HCEC 1CT (cell line): Measurements from ENCODE around the gene ADRM1.

ENCODE experiments used
- DNase-seq: peaks from one replicate; pipeline ENCODE4 v3.0.0-alpha.2; 2017

The ADRM1 gene

GRCh38 chr20:62281161-62281933 is 21.4 kb upstream of the ADRM1 start:
- no peak for DNase-seq

DNA sequence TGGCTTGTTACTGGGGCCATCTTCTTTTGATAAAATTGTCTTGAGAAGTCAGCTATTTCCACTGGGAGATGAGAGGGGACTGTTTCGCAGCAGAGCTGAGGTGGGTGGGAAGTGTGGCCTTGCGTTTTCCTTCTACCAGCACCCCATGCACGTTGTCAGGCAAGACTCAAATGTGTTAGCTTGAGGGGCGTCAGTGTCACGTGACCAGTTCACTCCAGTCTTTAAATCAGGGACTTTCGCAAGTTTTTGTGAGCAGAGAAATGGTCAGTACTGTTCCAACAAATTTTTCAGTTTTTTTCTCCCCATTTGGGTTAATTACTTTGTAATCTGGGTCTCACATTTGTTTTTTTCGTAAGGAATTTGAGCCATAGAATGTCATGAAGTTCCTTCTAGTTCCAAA is 20.7 kb upstream of the ADRM1 start:
- DNase-seq = no peak

- no peak for DNase-seq
Measured at GRCh38 chr20:62282877-62283503, 19.8 kb upstream of the ADRM1 start.

- DNase-seq = no peak
Measured at GRCh38 chr20:62284448-62284847, 18.3 kb upstream of the ADRM1 start.

- no peak for DNase-seq
Measured at GRCh38 chr20:62285151-62285550, 17.6 kb upstream of the ADRM1 start.

DNA sequence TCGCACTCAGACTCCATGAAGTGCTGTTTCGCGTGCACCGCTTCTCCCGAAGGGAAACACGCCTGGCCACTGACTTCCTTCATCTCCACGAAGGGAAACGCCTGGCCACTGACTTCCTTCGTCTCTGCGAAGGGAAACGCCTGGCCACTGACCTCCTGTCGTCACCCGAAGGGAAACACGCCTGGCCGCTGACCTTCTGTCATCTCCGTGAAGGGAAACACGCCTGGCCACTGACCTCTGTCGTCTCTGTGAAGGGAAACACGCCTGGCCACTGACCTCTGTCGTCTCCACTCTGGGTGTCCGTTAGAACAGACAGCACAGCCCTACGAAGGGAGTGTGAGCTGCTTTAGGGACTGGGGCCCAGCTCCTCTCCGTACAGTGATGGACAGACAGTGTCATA is 17.1 kb upstream of the ADRM1 start:
- no peak for DNase-seq

DNA sequence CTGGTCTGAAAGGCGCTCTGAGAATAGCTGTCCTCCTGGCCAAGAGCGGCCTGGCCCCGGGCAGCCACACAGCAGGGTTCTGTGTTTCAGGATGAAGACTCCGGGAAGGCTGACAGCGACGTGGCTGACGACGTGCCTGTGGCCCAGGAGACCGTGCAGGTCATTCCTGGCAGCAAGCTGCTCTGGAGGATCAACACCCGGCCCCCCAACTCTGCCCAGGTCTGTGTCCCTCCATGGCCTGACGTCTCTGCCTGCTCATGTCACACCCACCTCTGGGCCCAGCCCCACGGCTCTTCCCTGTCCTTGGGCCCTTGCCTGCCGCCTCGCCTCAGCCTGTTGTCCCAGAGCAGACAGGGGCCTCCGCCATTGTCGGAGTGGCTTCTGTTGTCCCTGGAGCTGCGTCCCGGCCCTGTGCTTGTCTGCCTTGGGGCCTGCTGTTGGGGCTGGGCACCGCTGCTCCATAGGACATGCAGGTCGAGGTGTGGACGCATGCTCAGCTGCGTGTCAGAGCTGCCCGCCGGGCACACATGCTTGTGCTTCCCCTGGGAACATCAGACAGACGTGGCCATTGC is 16.2 kb upstream of the ADRM1 start:
- DNase-seq = no peak

GRCh38 chr20:62287129-62287528 is 15.7 kb upstream of the ADRM1 start:
- no peak for DNase-seq

DNA sequence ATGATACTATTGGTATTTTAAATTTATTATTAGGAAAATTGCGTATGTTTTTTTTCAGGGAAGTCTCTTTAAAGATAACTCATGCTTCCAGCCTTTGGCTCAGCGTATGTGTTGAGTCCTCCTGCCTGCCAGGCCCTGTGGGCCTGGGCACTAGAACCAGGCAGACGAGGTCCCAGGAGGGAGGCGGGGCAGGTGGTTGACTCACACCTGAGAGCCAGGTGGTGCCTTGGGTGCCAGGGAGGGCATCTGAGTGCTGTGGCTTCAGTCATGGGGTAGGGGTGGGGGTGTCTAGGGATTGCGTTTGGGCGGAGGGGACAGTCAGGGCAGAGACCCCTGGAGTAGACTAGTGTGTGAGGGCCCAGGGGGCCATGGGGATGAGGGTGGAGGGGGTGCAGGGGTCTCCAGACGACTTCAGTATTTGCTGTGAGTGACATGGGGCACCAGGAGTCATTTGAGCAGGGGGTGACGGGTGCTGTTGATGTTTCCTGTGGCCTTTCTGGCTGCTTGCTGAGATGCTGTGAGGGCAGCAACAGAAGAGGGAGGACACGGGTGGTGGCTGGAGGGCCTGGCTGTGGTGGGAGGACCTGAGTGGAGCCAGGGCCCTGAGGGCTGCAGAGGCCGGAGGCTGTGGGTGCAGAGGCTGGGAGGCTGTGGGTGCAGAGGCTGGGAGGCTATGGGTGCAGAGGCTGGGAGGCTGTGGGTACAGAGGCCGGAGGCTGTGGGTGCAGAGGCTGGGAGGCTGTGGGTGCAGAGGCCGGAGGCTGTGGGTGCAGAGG is 14.8 kb upstream of the ADRM1 start:
- DNase-seq = no peak

GRCh38 chr20:62288535-62289105 is 14.2 kb upstream of the ADRM1 start:
- no peak for DNase-seq

DNA sequence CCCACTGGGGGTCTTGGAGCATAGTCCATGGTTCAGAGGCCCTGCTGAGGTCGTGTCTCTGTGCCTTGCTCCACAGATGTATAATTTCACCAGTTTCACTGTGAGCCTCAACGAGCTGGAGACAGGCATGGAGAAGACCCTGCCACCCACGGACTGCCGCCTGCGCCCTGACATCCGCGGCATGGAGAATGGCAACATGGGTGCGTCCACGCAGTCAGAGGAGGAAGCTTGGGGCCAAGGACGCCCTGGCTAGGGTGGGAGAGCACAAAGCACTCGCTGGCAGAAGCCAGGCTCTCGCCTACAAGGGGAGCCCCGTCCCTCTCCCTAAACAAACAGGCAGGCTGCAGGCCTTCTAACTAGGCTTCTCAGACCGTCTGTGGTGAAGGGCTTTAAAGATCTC is 13.7 kb upstream of the ADRM1 start:
- no peak for DNase-seq

GRCh38 chr20:62289898-62290297 is 12.9 kb upstream of the ADRM1 start:
- no peak for DNase-seq

DNA sequence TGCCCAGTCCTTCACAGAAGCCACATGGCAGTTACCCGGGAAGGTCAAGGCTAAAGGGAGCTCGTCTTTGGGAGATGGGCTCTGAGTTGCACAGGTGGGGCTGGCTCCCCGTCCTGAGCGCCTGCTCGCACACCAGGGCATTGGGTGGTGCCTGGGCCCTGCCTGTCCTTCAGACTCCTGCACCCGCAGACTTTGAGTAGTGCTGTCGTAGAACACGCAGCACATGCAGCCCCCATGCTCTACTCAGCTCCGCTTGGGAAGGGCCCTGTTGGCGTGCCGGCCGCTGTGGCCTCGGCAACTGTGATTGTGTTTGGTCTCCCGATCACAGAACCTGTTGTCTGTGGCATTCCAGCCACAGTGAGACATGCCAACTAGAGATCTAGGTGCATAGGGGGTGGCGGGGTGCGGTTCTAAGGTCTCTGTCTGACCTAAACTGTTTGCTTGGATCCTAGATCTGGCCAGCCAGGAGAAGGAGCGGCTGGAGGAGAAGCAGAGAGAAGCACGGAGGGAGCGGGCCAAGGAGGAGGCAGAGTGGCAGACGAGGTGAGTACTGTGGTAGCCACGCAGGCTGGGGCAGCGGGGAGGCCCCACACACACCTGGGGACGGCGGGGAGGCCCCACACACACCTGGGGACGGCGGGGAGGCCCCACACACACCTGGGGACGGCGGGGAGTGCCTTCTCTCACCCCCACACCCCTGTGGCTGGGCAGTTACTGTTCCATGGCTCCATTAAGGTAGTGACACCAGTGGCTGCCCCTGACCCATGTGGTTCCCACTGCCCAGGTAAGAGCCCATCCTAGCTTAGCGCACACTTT is 11.3 kb upstream of the ADRM1 start:
- no peak for DNase-seq

DNA sequence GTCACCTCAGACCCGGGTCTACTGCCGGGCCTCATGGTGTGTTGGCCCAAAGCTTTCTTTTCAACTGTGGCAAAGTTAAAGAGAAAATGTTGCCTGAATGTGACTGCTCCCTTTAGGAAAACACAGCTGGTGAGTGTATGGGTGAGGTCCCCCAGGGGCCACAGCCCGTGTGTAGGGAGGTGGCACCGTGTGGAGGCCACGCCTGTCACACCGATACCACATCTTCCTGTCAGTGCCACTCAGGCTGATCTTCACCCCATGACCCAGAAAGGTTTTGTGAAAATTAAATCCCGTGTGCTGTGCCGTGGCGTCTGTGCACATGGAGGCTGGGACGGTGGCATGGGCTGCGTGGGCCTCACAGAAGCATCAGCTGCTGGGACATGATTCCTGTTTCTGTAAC is 10.7 kb upstream of the ADRM1 start:
- DNase-seq = no peak

GRCh38 chr20:62293111-62293784 is 9.5 kb upstream of the ADRM1 start:
- no peak for DNase-seq

GRCh38 chr20:62293946-62294345 is 8.9 kb upstream of the ADRM1 start:
- no peak for DNase-seq

- DNase-seq = no peak
Measured at GRCh38 chr20:62294516-62294915, 8.3 kb upstream of the ADRM1 start.

GRCh38 chr20:62296724-62297448 is 5.9 kb upstream of the ADRM1 start:
- no peak for DNase-seq

- DNase-seq = no peak
Measured at GRCh38 chr20:62297449-62298227, 5.2 kb upstream of the ADRM1 start.

- DNase-seq = no peak
Measured at GRCh38 chr20:62298577-62299249, 4.1 kb upstream of the ADRM1 start.
